IMR-90 (cell line): ENCODE data around the gene HOXA3.

Experiments used
- CTCF ChIP-seq: conservative IDR thresholded peaks from 2 replicates; pipeline ENCODE4 v1.5.1; 2012; ENCODE audit warnings: mild to moderate bottlenecking, low read depth, low read length, improper control_type of control experiment
- MAZ ChIP-seq: IDR thresholded peaks from 2 replicates; pipeline ENCODE4 v1.6.1; 2012; ENCODE audit warnings: low read depth, mild to moderate bottlenecking, low read length, improper control_type of control experiment, moderate library complexity, borderline replicate concordance
- POLR2A ChIP-seq: IDR thresholded peaks from 2 replicates; pipeline ENCODE4 v1.6.1; 2012; ENCODE audit warnings: mild to moderate bottlenecking, low read depth, low read length
- RAD21 ChIP-seq: IDR thresholded peaks from 2 replicates; pipeline ENCODE4 v1.6.1; 2012; ENCODE audit warnings: low read length, improper control_type of control experiment
- RFX5 ChIP-seq: IDR thresholded peaks from 2 replicates; pipeline ENCODE4 v1.8.0; 2012; ENCODE audit warnings: low read depth, mild to moderate bottlenecking, low read length, moderate library complexity
- USF2 ChIP-seq: fragments of 150-350 bp; IDR thresholded peaks from 2 replicates; pipeline ENCODE4 v1.6.1; 2017; ENCODE audit warnings: mild to moderate bottlenecking, antibody characterized with exemption, low read length, low read depth

GRCh38 chr7:27106181-27106900, 46.0 kb downstream of the HOXA3 start:
- TF ChIP-seq CTCF, result no peak
- no peak for TF ChIP-seq MAZ
- no peak for TF ChIP-seq RAD21
- TF ChIP-seq POLR2A, result peak; percentile 61; the same call in 1 of the 2 replicates
- no peak for TF ChIP-seq RFX5
- no peak for TF ChIP-seq USF2
